Adrenal gland (tissue), 5 donors: ENCODE results near the gene ARHGEF12.

Experiments used
- POLR2A ChIP-seq, 2 donors: fragments of 450-650 bp; IDR thresholded peaks; one replicate each; pipeline ENCODE4 v1.6.1; 2017; ENCODE audit warnings: antibody characterized with exemption in 2 of 2, mild to moderate bottlenecking in 2 of 2, moderate library complexity in 1 of 2
- TF ChIP-seq, protein P1 (sequence below), 6 experiments: fragments of 450-650 bp in 4 of 6; fragments of 200-600 bp in 2 of 6; sonication (generic) in 1 of 6; IDR thresholded peaks; 1 replicate in 5 of 6; 2 replicates in 1 of 6; pipeline versions ENCODE4 v1.5.1 to v1.8.0; 2016 to 2021; ENCODE audit warnings: antibody characterized with exemption in 6 of 6, mild to moderate bottlenecking in 2 of 6, moderate library complexity in 1 of 6
- donor health status: DM: no; HTN: no; CAD: no.

DNA sequence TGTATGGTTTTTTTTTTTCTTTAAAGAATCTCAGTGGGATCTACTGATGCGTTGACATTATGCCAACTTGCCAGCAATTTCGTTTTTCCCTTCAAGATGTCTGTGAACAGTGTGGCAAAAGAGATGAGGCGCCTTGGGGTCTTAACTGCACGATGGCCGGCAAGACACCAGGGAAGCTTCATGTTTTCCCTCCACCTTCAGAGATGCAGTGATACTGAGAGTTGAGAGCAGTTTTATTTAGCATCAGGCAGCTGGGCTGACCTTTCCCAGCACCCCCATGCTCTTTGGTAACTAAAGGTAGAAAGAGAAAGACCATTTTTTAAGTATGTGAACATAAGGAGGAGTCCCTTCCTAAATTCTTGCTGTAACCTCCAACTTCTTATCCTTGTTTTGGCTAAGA lies 163.6 kb downstream of the ARHGEF12 start:
- TF ChIP-seq, protein P1, sequence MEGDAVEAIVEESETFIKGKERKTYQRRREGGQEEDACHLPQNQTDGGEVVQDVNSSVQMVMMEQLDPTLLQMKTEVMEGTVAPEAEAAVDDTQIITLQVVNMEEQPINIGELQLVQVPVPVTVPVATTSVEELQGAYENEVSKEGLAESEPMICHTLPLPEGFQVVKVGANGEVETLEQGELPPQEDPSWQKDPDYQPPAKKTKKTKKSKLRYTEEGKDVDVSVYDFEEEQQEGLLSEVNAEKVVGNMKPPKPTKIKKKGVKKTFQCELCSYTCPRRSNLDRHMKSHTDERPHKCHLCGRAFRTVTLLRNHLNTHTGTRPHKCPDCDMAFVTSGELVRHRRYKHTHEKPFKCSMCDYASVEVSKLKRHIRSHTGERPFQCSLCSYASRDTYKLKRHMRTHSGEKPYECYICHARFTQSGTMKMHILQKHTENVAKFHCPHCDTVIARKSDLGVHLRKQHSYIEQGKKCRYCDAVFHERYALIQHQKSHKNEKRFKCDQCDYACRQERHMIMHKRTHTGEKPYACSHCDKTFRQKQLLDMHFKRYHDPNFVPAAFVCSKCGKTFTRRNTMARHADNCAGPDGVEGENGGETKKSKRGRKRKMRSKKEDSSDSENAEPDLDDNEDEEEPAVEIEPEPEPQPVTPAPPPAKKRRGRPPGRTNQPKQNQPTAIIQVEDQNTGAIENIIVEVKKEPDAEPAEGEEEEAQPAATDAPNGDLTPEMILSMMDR (IDR thresholded peaks at IDR 0.05) = no peak
- TF ChIP-seq POLR2A (IDR thresholded peaks at IDR 0.05) = no peak
